A549 (cell line): ENCODE results near the gene MUC2.

Source experiments
- CTCF ChIP-seq: fragments of >200 bp; sonication (Bioruptor Twin); formaldehyde crosslinking; IDR thresholded peaks from 3 replicates; pipeline ENCODE4 v1.5.1; 2016
- NFE2L2 ChIP-seq: fragments of 150-350 bp; conservative IDR thresholded peaks from 2 replicates; pipeline ENCODE4 v1.6.1; 2014; ENCODE audit warnings: low read length
- PBX3 ChIP-seq: IDR thresholded peaks from 2 replicates; pipeline ENCODE4 v1.6.1; 2012

GRCh38 chr11:1112351-1113191, 37.9 kb downstream of the MUC2 start:
- no peak for TF ChIP-seq CTCF
- TF ChIP-seq PBX3, result no peak
- no peak for TF ChIP-seq NFE2L2
